ENCODE data around the gene VEZF1.

VEZF1 gene

GRCh38 chr17:58010067-58010799 lies 22.2 kb upstream of the VEZF1 start:
- DNase-seq (ENCODE audit: low read depth): no peak
- no peak for TF ChIP-seq CTCF (IDR thresholded peaks at IDR 0.05; ENCODE audit: insufficient read depth, low read depth, low read length, missing control alignments)
- no peak overlapping the region for H3K4me3 ChIP-seq (ENCODE audit: low read length)

GRCh38 chr17:58007781-58008706 lies 20.0 kb upstream of the VEZF1 start:
- no peak for DNase-seq (ENCODE audit: low read depth)
- peak overlapping the region; percentile 98 for H3K4me3 ChIP-seq (ENCODE audit: low read length)
- TF ChIP-seq CTCF (IDR thresholded peaks at IDR 0.05; ENCODE audit: insufficient read depth, low read depth, low read length, missing control alignments): no peak

GRCh38 chr17:58006924-58007780 lies 19.1 kb upstream of the VEZF1 start, which contains the start of gene SRSF1:
SRSF1 (minus strand) TSS chr17:58007246; CDS start chr17:58007137, 109 bp downstream.
- peak; percentile 98 for DNase-seq (ENCODE audit: low read depth)
- H3K4me3 ChIP-seq (ENCODE audit: low read length): peak within 1 kb of the TSS; percentile 98
- TF ChIP-seq CTCF (IDR thresholded peaks at IDR 0.05; ENCODE audit: insufficient read depth, low read depth, low read length, missing control alignments): no peak

GRCh38 chr17:58006560-58006923 lies 18.5 kb upstream of the VEZF1 start:
- H3K4me3 ChIP-seq (ENCODE audit: low read length): peak overlapping the region; percentile 98
- no peak for TF ChIP-seq CTCF (IDR thresholded peaks at IDR 0.05; ENCODE audit: insufficient read depth, low read depth, low read length, missing control alignments)

GRCh38 chr17:58005728-58006559 lies 17.9 kb upstream of the VEZF1 start:
- peak overlapping the region; percentile 98 for H3K4me3 ChIP-seq (ENCODE audit: low read length)
- no peak for DNase-seq (ENCODE audit: low read depth)
- no peak for TF ChIP-seq CTCF (IDR thresholded peaks at IDR 0.05; ENCODE audit: insufficient read depth, low read depth, low read length, missing control alignments)

More at GRCh38 chr17:58006560-58006923, 18.5 kb upstream of the VEZF1 start:
- DNase-seq (ENCODE audit: low read depth): peak; percentile 74

Measured in epithelial cell of esophagus (primary cell).